IPS-18c (cell line): ENCODE data around the gene C3orf38.
"Not testable (repeated sequence)": the region's sequence is repeated elsewhere in the genome, so short reads cannot be mapped to it uniquely, and the experiment has no call there.

Experiments used
- H3K4me3 ChIP-seq: 2 replicates; pipeline ENCODE4 v1.7.0; 2013; ENCODE audit warnings: low read depth, mild to moderate bottlenecking, low read length, moderate library complexity; ENCODE audit not compliant: insufficient read depth
- H3K9me3 ChIP-seq: one replicate; pipeline ENCODE4 v1.6.1; 2013; ENCODE audit warnings: mild to moderate bottlenecking, low read length, moderate library complexity; ENCODE audit not compliant: control insufficient read depth, insufficient read depth

Gene C3orf38

GRCh38 chr3:88149509-88150362 lies at the start of gene C3orf38:
Gene C3orf38, plus strand, starts transcription at chr3:88149959. Its CDS starts 94 bp downstream, at chr3:88150053.
- Histone ChIP-seq H3K9me3 (no peaks in the 10 kb centered on the region), H3K4me3 (peak within 1 kb of the TSS; percentile 94)

GRCh38 chr3:88101142-88101541 lies 48.6 kb upstream of the C3orf38 start:
- H3K9me3 ChIP-seq, result peaks cover 2% of the 10 kb centered on the region
- no peak overlapping the region for H3K4me3 ChIP-seq

GRCh38 chr3:88105325-88105724 lies 44.4 kb upstream of the C3orf38 start:
- peaks cover 2% of the 10 kb centered on the region for H3K9me3 ChIP-seq
- no peak overlapping the region for H3K4me3 ChIP-seq

- Histone ChIP-seq H3K9me3 (no peaks in the 10 kb centered on the region), H3K4me3 (no peak overlapping the region)
These were observed 37.5 kb upstream of the C3orf38 start for GRCh38 chr3:88112289-88112688.

GRCh38 chr3:88113311-88114162 lies 36.2 kb upstream of the C3orf38 start:
- H3K4me3 ChIP-seq, result no peak overlapping the region
- H3K9me3 ChIP-seq, result no peaks in the 10 kb centered on the region

GRCh38 chr3:88114878-88115549 lies 34.7 kb upstream of the C3orf38 start:
- Histone ChIP-seq H3K9me3 (no peaks in the 10 kb centered on the region), H3K4me3 (no peak overlapping the region)

GRCh38 chr3:88117683-88118082 lies 32.1 kb upstream of the C3orf38 start:
- H3K9me3 ChIP-seq, result no peaks in the 10 kb centered on the region
- no peak overlapping the region for H3K4me3 ChIP-seq

- H3K4me3 ChIP-seq, H3K9me3 ChIP-seq: not testable (repeated sequence)
These were observed 31.2 kb upstream of the C3orf38 start for GRCh38 chr3:88118603-88119002.

- no peaks in the 10 kb centered on the region for H3K9me3 ChIP-seq
- no peak overlapping the region for H3K4me3 ChIP-seq
These were observed 26.2 kb upstream of the C3orf38 start for GRCh38 chr3:88123526-88123925.

- H3K4me3 ChIP-seq, result no peak overlapping the region
These were observed 18.1 kb upstream of the C3orf38 start for GRCh38 chr3:88131695-88132094.

GRCh38 chr3:88132894-88133293 lies 16.9 kb upstream of the C3orf38 start:
- H3K4me3 ChIP-seq, result no peak overlapping the region
- no peaks in the 10 kb centered on the region for H3K9me3 ChIP-seq

More at GRCh38 chr3:88131695-88132094, 18.1 kb upstream of the C3orf38 start:
- no peaks in the 10 kb centered on the region for H3K9me3 ChIP-seq

- no peak overlapping the region for H3K4me3 ChIP-seq
- no peaks in the 10 kb centered on the region for H3K9me3 ChIP-seq
These were observed 16.0 kb upstream of the C3orf38 start for GRCh38 chr3:88133711-88134263.

GRCh38 chr3:88137836-88138235 lies 11.9 kb upstream of the C3orf38 start:
- no peaks in the 10 kb centered on the region for H3K9me3 ChIP-seq
- no peak overlapping the region for H3K4me3 ChIP-seq

- Histone ChIP-seq H3K9me3 (no peaks in the 10 kb centered on the region), H3K4me3 (no peak overlapping the region)
These were observed 8.2 kb upstream of the C3orf38 start for GRCh38 chr3:88141458-88142083.

GRCh38 chr3:88142094-88142624 lies 7.6 kb upstream of the C3orf38 start:
- Histone ChIP-seq H3K9me3 (no peaks in the 10 kb centered on the region), H3K4me3 (no peak overlapping the region)

- H3K9me3 ChIP-seq, result no peaks in the 10 kb centered on the region
These were observed 2.5 kb upstream of the C3orf38 start for GRCh38 chr3:88147261-88147660.

GRCh38 chr3:88148651-88149050 lies 1.1 kb upstream of the C3orf38 start:
- H3K9me3 ChIP-seq, result no peaks in the 10 kb centered on the region

More at GRCh38 chr3:88147261-88147660, 2.5 kb upstream of the C3orf38 start:
- H3K4me3 ChIP-seq, result no peak overlapping the region

More at GRCh38 chr3:88148651-88149050, 1.1 kb upstream of the C3orf38 start:
- H3K4me3 ChIP-seq, result peak overlapping the region; percentile 94
